A673 (cell line): ENCODE measurements around the gene EPS8. TPM values are rescaled to one million over a fixed set of nuclear protein-coding genes. Genes with fewer than 3 reads are reported as not detected.

ENCODE experiments used
- BruUV-seq: library from RNA; stranded (reverse); fragments of 400-500 nt; replicated peaks from 2 replicates; lab custom pipeline; 2021; lab: Mats Ljungman, UMichigan
- CTCF ChIA-PET: fragments of 300-600 bp; sonication (Branson Sonifier 250); formaldehyde crosslinking; loops from one replicate; lab custom pipeline; 2022; ENCODE audit warnings: antibody characterized with exemption; lab: Charles Lee
- POLR2A ChIA-PET: fragments of 300-600 bp; sonication (Branson Sonifier 250); formaldehyde crosslinking; loops from one replicate; lab custom pipeline; 2022; ENCODE audit warnings: antibody characterized with exemption; ENCODE audit not compliant: low non-redundant PET; lab: Charles Lee
- DNase-seq: peaks from one replicate; pipeline ENCODE4 v3.0.0-alpha.2; 2015; ENCODE audit warnings: low spot score
- H3K27ac ChIP-seq: fragments of 200-600 bp; sonication (generic); 2 replicates; pipeline ENCODE4 v1.5.1; 2016; ENCODE audit warnings: mixed run types, low read depth, mild to moderate bottlenecking, mixed read lengths, antibody characterized with exemption, low read length; ENCODE audit not compliant: poor library complexity, severe bottlenecking
- H3K27me3 ChIP-seq: fragments of 200-600 bp; sonication (generic); replicated peaks from 2 replicates; pipeline ENCODE4 v1.6.1; 2017; ENCODE audit warnings: mixed run types, low read depth, mild to moderate bottlenecking, mixed read lengths, antibody characterized with exemption, low read length; ENCODE audit not compliant: insufficient read depth, poor library complexity
- H3K36me3 ChIP-seq: fragments of 200-600 bp; sonication (generic); 2 replicates; pipeline ENCODE4 v1.6.1; 2016; ENCODE audit warnings: mixed run types, mild to moderate bottlenecking, mixed read lengths, antibody characterized with exemption, low read length; ENCODE audit not compliant: insufficient read depth, poor library complexity, severe bottlenecking
- H3K4me1 ChIP-seq: fragments of 200-600 bp; sonication (generic); 2 replicates; pipeline ENCODE4 v1.6.1; 2017; ENCODE audit warnings: mixed run types, mild to moderate bottlenecking, mixed read lengths, antibody characterized with exemption, low read length; ENCODE audit not compliant: insufficient read depth, poor library complexity, severe bottlenecking
- H3K4me3 ChIP-seq: fragments of 200-600 bp; sonication (generic); 2 replicates; pipeline ENCODE4 v1.5.1; 2016; ENCODE audit warnings: low read depth, mixed run types, mild to moderate bottlenecking, mixed read lengths, low read length; ENCODE audit not compliant: poor library complexity, severe bottlenecking
- H3K9me3 ChIP-seq: fragments of 200-600 bp; sonication (generic); 2 replicates; pipeline ENCODE4 v1.6.1; 2016; ENCODE audit warnings: mixed run types, low read depth, mild to moderate bottlenecking, mixed read lengths, antibody characterized with exemption, low read length; ENCODE audit not compliant: poor library complexity, severe bottlenecking
- EZH2 ChIP-seq: fragments of 200-600 bp; sonication (generic); IDR thresholded peaks from 2 replicates; pipeline ENCODE4 v1.6.1; 2017; ENCODE audit warnings: borderline replicate concordance, low read depth, mild to moderate bottlenecking, mixed read lengths, antibody characterized with exemption, low read length; ENCODE audit not compliant: poor library complexity, severe bottlenecking
- intact Hi-C: fragments of 100-400 bp; cut with micrococcal nuclease; formaldehyde crosslinking; loops from one replicate; pipeline ENCODE4 v1.10.0; 2022; ENCODE audit not compliant: unreplicated experiment
- total RNA-seq: library from RNA; stranded (reverse); gene quantifications from 2 replicates; pipeline ENCODE4 v1.2.3, GENCODE V29; 2021
- TF ChIP-seq, protein P1 (sequence below): fragments of 300-800, 200-600 bp; sonication (generic); conservative IDR thresholded peaks from 2 replicates; pipeline ENCODE4 v1.5.1; 2017; ENCODE audit warnings: low read depth, mild to moderate bottlenecking, antibody characterized with exemption, low read length, moderate library complexity, mixed read lengths

EPS8 gene
- total RNA-seq, 1 experiment from 2014 or later, result 14.0 TPM

DNA sequence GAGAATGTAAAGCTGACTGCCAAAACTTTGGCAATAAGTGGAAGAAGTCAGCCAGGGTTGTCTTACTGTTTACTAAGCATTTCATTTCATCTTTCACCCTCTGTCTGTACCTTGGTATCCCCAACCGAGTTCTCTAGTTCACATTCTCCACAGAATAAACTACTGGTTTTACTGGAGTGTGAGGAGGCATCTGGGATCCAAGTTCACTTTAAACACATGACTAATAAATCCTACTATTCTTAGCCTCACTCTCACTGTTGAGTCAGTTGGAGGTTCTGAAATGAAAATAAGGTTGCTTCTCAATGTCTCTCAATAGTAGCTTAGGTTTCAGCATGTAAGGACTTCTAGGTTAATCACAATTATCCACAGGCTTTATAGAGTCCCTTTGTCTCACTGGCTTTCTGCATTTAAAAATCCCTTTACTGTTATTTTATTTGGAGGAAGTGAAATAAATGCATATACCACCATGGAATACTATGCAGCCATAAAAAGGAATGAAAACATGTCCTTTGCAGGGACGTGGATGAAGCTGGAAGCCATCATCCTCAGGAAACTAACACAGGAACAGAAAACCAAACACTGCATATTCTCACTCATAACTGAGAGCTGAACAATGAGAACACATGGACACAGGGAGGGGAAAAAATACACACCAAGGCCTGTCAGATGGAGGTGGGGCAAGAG, 95.8 kb downstream of the EPS8 start:
- Histone ChIP-seq H3K9me3 (no peaks in the 10 kb centered on the region), H3K36me3 (no peaks in the 10 kb centered on the region), H3K4me3 (no peak overlapping the region), H3K4me1 (no peaks in the 10 kb centered on the region), H3K27me3 (no peaks in the 10 kb centered on the region), H3K27ac (no peak overlapping the region)
- no peak for DNase-seq
- no peak for TF ChIP-seq EZH2
- TF ChIP-seq, protein P1, sequence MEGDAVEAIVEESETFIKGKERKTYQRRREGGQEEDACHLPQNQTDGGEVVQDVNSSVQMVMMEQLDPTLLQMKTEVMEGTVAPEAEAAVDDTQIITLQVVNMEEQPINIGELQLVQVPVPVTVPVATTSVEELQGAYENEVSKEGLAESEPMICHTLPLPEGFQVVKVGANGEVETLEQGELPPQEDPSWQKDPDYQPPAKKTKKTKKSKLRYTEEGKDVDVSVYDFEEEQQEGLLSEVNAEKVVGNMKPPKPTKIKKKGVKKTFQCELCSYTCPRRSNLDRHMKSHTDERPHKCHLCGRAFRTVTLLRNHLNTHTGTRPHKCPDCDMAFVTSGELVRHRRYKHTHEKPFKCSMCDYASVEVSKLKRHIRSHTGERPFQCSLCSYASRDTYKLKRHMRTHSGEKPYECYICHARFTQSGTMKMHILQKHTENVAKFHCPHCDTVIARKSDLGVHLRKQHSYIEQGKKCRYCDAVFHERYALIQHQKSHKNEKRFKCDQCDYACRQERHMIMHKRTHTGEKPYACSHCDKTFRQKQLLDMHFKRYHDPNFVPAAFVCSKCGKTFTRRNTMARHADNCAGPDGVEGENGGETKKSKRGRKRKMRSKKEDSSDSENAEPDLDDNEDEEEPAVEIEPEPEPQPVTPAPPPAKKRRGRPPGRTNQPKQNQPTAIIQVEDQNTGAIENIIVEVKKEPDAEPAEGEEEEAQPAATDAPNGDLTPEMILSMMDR, result no peak
- intact Hi-C loops, result no loop called here
- no TSS peak for BruUV-seq
- ChIA-PET POLR2A (no interaction called here), CTCF (interaction anchor here (0.6 kb wide), 1 partner anchor 179 kb away, joined by 8 read pairs; no protein-coding TSS in a partner anchor)

DNA sequence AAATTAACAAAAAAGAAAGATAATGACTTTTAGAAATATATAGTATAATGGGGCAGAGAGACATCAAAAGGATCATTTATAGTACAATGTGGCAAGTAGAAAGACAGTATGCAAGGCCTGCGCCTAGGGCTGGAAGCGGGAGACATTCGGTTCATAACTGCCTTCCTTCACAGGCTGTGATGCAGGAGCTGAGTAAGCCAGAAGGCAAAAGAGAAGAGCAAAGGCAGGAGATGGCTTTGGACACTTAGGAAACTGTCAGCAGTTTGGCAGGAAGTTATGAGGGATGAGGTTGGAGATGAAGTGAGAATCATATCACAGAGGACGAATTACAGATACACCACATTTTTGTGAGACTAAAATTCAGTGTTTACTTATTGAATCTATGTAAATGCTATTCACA, 97.8 kb downstream of the EPS8 start:
- Histone ChIP-seq H3K36me3 (no peaks in the 10 kb centered on the region), H3K4me1 (no peaks in the 10 kb centered on the region), H3K9me3 (no peaks in the 10 kb centered on the region), H3K4me3 (no peak overlapping the region), H3K27me3 (no peaks in the 10 kb centered on the region), H3K27ac (no peak overlapping the region)
- ChIA-PET CTCF (no interaction called here), POLR2A (no interaction called here)
- intact Hi-C loops, result no loop called here
- TF ChIP-seq, protein P1, result no peak
- TF ChIP-seq EZH2, result no peak
- BruUV-seq, result no TSS peak
- no peak for DNase-seq

DNA sequence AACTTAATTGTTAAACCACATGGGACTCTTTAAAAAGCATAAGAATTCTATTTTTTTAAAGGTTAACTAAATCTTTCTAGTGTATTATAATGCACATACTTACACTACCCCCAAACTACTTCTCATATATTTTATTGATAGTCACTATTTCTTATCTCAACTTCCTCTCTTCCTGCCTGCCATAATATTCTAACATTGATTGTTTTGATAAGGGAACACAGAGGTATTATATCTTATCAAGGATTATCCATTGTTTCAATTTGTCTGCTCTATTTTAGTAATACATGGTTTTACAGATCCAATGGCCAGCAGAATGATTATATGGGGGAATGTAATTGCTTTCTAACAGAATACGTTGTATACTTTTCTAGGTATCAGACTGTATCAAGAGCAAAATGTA, 98.9 kb downstream of the EPS8 start:
- H3K4me1 ChIP-seq, result peaks cover 3% of the 10 kb centered on the region
- ChIA-PET POLR2A (no interaction called here), CTCF (no interaction called here)
- no TSS peak for BruUV-seq
- no peaks in the 10 kb centered on the region for H3K27me3 ChIP-seq
- H3K9me3 ChIP-seq, result no peaks in the 10 kb centered on the region
- no peak for DNase-seq
- no peaks in the 10 kb centered on the region for H3K36me3 ChIP-seq
- intact Hi-C loops, result no loop called here
- TF ChIP-seq, protein P1, result no peak
- no peak for TF ChIP-seq EZH2
- H3K4me3 ChIP-seq, result no peak overlapping the region
- no peak overlapping the region for H3K27ac ChIP-seq
